Tibial nerve (tissue), 4 donors: ENCODE measurements around the gene MAN1A2. TPM values are rescaled to one million over a fixed set of nuclear protein-coding genes. Genes with fewer than 3 reads are reported as not detected.
"Not testable (repeated sequence)": the region's sequence is repeated elsewhere in the genome, so short reads cannot be mapped to it uniquely, and the experiment has no call there.

Source experiments
- DNase-seq, 2 donors: peaks; one replicate each; pipeline ENCODE4 v3.0.0-alpha.2; 2019; ENCODE audit warnings: low spot score in 2 of 2
- H3K27ac ChIP-seq, 4 donors: fragments of 200-600 bp; sonication (generic) in 3 of 4; one replicate each; pipeline ENCODE4 v1.5.1; 2017 to 2019; ENCODE audit warnings: mild to moderate bottlenecking in 1 of 4
- H3K27me3 ChIP-seq, 2 donors: fragments of 200-600 bp; sonication (generic) in 1 of 2; one replicate each; pipeline versions ENCODE4 v1.5.1 to v1.6.0; 2017 to 2019
- H3K36me3 ChIP-seq, 3 donors: fragments of 200-600 bp; sonication (generic); one replicate each; pipeline ENCODE4 v1.5.1; 2018 to 2019
- H3K4me1 ChIP-seq, 4 donors: fragments of 200-600 bp; sonication (generic) in 3 of 4; one replicate each; pipeline ENCODE4 v1.5.1; 2017 to 2019
- H3K4me3 ChIP-seq, 4 donors: fragments of 200-600 bp; sonication (generic) in 3 of 4; one replicate each; pipeline ENCODE4 v1.5.1; 2017 to 2019; ENCODE audit warnings: mild to moderate bottlenecking in 1 of 4, moderate library complexity in 1 of 4
- H3K9me3 ChIP-seq, 4 donors: fragments of 200-600 bp; sonication (generic) in 3 of 4; one replicate each; pipeline ENCODE4 v1.5.1; 2017 to 2019
- EP300 ChIP-seq, 2 donors: sonication (generic); formaldehyde crosslinking; IDR thresholded peaks; one replicate each; pipeline ENCODE4 v1.6.1; 2017; ENCODE audit warnings: antibody characterized with exemption in 2 of 2, mild to moderate bottlenecking in 1 of 2
- POLR2A ChIP-seq, 2 donors: fragments of 450-650 bp; IDR thresholded peaks; one replicate each; pipeline ENCODE4 v1.6.1; 2017; ENCODE audit warnings: antibody characterized with exemption in 2 of 2, mild to moderate bottlenecking in 2 of 2, moderate library complexity in 2 of 2
- WGBS, 2 donors: methylation state at CpG; one replicate each; pipeline ENCODE4 v1.1.5; 2018; 5-methylcytosine and 5-hydroxymethylcytosine counted together
- total RNA-seq, 4 donors: library from RNA; depleted of rRNA; stranded (reverse); fragments of >200 nt; gene quantifications; one replicate each; pipeline ENCODE4 v1.1.0, GENCODE V29; 2016
- TF ChIP-seq, protein P1 (sequence below), 5 experiments: fragments of 200-600 bp in 3 of 5; fragments of 450-650 bp in 2 of 5; sonication (generic) in 3 of 5; IDR thresholded peaks; one replicate each; pipeline ENCODE4 v1.5.1; 2016 to 2019; ENCODE audit warnings: antibody characterized with exemption in 5 of 5, mild to moderate bottlenecking in 3 of 5, moderate library complexity in 2 of 5

The MAN1A2 gene
- total RNA-seq, 4 donors from 2014 or later = 31.4 to 65.7 (median 45.6) TPM

DNA sequence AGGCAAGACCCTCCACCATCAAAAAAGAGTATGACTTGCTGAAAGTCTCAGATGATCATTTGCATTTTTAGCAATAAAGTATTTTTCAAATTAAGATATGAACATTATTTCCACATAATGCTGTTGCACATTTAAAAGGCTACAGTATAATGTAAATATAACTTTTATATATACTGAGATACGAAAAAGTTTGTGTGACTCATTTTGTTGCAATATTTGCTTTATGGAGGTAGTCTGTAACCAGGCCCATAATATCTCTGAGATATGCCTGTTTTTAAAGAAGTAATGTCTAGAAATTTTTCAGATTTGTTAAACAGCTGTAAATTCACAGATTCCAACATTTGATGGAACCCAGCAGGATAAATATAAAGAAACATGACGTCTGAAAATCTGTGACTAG lies 86.7 kb downstream of the MAN1A2 start:
- Histone ChIP-seq H3K4me1 (no peaks in the 10 kb centered on the region), H3K9me3 (no peaks in the 10 kb centered on the region), H3K4me3 (no peak overlapping the region), H3K36me3 (peaks cover 0 to 33% (median 0%) of the 10 kb centered on the region in 3 donors), H3K27ac (no peak overlapping the region), H3K27me3 (no peaks in the 10 kb centered on the region)
- no peak for DNase-seq
- no peak for TF ChIP-seq EP300 (IDR thresholded peaks at IDR 0.05)
- TF ChIP-seq, protein P1, sequence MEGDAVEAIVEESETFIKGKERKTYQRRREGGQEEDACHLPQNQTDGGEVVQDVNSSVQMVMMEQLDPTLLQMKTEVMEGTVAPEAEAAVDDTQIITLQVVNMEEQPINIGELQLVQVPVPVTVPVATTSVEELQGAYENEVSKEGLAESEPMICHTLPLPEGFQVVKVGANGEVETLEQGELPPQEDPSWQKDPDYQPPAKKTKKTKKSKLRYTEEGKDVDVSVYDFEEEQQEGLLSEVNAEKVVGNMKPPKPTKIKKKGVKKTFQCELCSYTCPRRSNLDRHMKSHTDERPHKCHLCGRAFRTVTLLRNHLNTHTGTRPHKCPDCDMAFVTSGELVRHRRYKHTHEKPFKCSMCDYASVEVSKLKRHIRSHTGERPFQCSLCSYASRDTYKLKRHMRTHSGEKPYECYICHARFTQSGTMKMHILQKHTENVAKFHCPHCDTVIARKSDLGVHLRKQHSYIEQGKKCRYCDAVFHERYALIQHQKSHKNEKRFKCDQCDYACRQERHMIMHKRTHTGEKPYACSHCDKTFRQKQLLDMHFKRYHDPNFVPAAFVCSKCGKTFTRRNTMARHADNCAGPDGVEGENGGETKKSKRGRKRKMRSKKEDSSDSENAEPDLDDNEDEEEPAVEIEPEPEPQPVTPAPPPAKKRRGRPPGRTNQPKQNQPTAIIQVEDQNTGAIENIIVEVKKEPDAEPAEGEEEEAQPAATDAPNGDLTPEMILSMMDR (IDR thresholded peaks at IDR 0.05) = no peak
- no peak for TF ChIP-seq POLR2A (IDR thresholded peaks at IDR 0.05)
- 81 to 84% methylated on average over 2 of the region's 2 CpGs for WGBS, 2 donors

DNA sequence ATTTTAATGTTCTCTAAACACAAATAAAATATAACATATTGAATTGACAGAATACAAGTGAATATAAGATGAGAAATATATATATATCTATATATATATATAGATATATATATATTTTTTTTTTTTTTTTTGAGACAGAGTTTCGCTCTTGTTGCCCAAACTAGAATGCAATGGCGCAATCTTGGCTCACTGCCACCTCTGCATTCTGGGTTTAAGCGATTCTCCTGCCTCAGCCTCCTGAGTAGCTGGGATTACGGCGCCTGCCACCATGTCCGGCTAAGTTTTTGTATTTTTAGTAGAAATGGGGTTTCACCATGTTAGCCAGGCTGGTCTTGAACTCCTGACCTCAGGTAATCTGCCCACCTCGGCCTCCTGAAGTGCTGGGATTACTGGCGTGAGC lies 91.2 kb downstream of the MAN1A2 start:
- 94 to 96% methylated on average over 8 of the region's 8 CpGs for WGBS, 2 donors
- not testable (repeated sequence) for H3K27me3 ChIP-seq, H3K36me3 ChIP-seq, DNase-seq, H3K4me3 ChIP-seq, H3K9me3 ChIP-seq, H3K4me1 ChIP-seq, H3K27ac ChIP-seq

DNA sequence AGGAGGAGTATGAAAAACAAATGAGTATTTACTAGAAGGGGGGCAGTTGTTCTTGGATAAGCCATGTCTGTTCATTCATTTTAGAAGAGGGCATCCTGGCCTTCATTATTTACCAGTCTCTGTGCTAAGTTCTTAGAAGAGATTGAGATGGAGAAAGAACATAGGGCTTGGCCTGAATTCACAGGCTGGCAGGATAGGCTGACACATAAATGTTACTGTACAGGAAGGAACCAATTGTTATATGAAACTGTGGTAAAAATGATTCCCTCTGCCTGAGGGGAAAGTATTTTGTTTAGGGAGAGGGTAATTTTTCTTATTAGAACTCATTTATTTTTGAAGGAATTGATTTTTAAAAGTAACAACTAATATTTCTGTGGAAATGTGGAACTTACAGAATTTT lies 99.5 kb downstream of the MAN1A2 start:
- H3K27ac ChIP-seq = no peak overlapping the region
- no peaks in the 10 kb centered on the region for H3K27me3 ChIP-seq
- peaks cover 0 to 41% (median 0%) of the 10 kb centered on the region in 3 donors for H3K36me3 ChIP-seq
- DNase-seq = no peak
- H3K4me3 ChIP-seq = no peak overlapping the region
- no peak for TF ChIP-seq POLR2A (IDR thresholded peaks at IDR 0.05)
- TF ChIP-seq, protein P1 (IDR thresholded peaks at IDR 0.05) = no peak
- no peak for TF ChIP-seq EP300 (IDR thresholded peaks at IDR 0.05)
- no peaks in the 10 kb centered on the region for H3K4me1 ChIP-seq
- H3K9me3 ChIP-seq = no peaks in the 10 kb centered on the region

DNA sequence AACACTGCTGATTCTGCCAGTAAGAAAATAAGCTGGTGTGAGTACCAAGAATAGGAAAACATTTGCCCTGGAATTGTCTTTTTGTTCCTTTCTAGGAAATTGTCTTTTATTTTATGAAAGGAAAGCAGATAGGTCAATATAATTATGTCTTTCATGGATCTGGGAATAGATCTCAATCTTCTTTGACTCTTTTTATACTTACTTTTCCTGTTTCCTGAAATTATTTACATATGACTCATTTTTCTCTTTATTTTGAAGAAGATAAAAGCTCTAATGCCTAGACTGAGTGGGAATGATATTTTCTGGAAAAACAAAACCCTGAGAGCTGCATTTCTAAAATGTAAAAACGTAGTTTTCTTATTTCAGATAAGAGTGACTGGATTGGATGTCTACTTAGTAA lies 100.1 kb downstream of the MAN1A2 start:
- no peaks in the 10 kb centered on the region for H3K9me3 ChIP-seq
- H3K27ac ChIP-seq = no peak overlapping the region
- DNase-seq = no peak
- TF ChIP-seq POLR2A (IDR thresholded peaks at IDR 0.05) = no peak
- TF ChIP-seq, protein P1 (IDR thresholded peaks at IDR 0.05) = no peak
- TF ChIP-seq EP300 (IDR thresholded peaks at IDR 0.05) = no peak
- H3K36me3 ChIP-seq = peaks cover 0 to 41% (median 0%) of the 10 kb centered on the region in 3 donors
- H3K4me1 ChIP-seq = no peaks in the 10 kb centered on the region
- H3K4me3 ChIP-seq = no peak overlapping the region
- no peaks in the 10 kb centered on the region for H3K27me3 ChIP-seq
- 67 to 86% methylated on average over 1 of the region's 1 CpG for WGBS, 2 donors

DNA sequence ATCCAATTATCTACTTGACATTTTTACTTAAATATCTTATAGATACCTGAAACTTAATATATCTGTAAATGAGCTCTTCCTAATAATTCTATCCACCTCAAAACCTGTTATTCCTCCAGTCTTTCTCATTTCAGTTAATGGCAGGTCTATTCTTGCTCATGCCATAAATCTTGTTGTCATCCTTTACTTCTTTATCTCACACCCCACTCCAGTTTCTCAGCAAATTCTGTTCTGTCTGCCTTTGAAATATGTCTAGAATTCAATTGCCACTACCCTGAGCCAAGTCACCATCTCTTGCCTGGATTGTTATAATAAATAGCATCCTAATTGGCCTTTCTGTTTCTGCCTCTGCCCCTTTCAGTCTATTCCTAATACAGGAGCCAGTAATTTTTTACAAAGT lies 105.8 kb downstream of the MAN1A2 start:
- no peak overlapping the region for H3K4me3 ChIP-seq
- no peak for TF ChIP-seq EP300 (IDR thresholded peaks at IDR 0.05)
- no peak for TF ChIP-seq POLR2A (IDR thresholded peaks at IDR 0.05)
- TF ChIP-seq, protein P1 (IDR thresholded peaks at IDR 0.05) = no peak
- H3K36me3 ChIP-seq = peaks cover 0 to 45% (median 0%) of the 10 kb centered on the region in 3 donors
- peaks cover 0 to 12% (median 0%) of the 10 kb centered on the region in 4 donors for H3K9me3 ChIP-seq
- no peak overlapping the region for H3K27ac ChIP-seq
- DNase-seq = no peak
- no peaks in the 10 kb centered on the region for H3K4me1 ChIP-seq
- H3K27me3 ChIP-seq = no peaks in the 10 kb centered on the region

DNA sequence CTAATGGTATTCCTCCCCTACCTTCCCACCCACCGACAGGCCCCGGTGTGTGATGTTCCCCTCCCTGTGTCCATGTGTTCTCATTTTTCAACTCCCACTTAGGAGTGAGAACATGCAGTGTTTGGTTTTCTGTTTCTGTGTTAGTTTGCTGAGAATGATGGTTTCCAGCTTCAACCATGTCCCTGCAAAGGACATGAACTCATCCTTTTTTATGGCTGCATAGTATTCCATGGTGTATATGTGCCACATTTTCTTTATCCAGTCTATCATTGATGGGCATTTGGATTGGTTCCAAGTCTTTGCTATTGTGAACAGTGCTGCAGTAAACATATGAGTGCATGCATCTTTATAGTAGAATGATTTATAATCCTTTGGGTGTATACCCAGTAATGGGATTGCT lies 108.2 kb downstream of the MAN1A2 start:
- not testable (repeated sequence) for H3K27me3 ChIP-seq, H3K4me3 ChIP-seq, H3K27ac ChIP-seq, DNase-seq, H3K4me1 ChIP-seq
- Histone ChIP-seq H3K36me3 (peaks cover 0 to 40% (median 0%) of the 10 kb centered on the region in 3 donors), H3K9me3 (peaks cover 0 to 12% (median 0%) of the 10 kb centered on the region in 4 donors)
- 97 to 99% methylated on average over 2 of the region's 2 CpGs for WGBS, 2 donors
